Lung (tissue), 12 donors: ENCODE data around the gene LSM14A. TPM values are rescaled to one million over a fixed set of nuclear protein-coding genes. Genes with fewer than 3 reads are reported as not detected.
A peak's percentile ranks its signal among the peaks of the same experiment; 100 is the strongest.

Experiments
- ATAC-seq: fragments of 200-7000 bp; cut with Tn5 transposase; one replicate; pipeline ENCODE4 v1.9.1; 2020; ENCODE audit warnings: moderate number of reproducible peaks; ENCODE audit not compliant: insufficient read depth, low FRiP score
- DNase-seq, 3 donors: peaks; one replicate each; pipeline ENCODE4 v3.0.0-alpha.2; 2013 to 2017
- H3K27ac ChIP-seq, 2 donors: one replicate each; pipeline ENCODE4 v1.5.1; 2013; ENCODE audit warnings: mild to moderate bottlenecking in 2 of 2, moderate library complexity in 2 of 2, control low read depth in 1 of 2, inconsistent platforms in 1 of 2, low read depth in 1 of 2, low read length in 1 of 2
- H3K27me3 ChIP-seq, 3 donors: one replicate each; pipeline ENCODE4 v1.5.1; 2013; ENCODE audit warnings: low read length in 2 of 3; ENCODE audit not compliant: control insufficient read depth in 3 of 3, insufficient read depth in 3 of 3
- H3K36me3 ChIP-seq, 4 donors: one replicate each; pipeline ENCODE4 v1.5.1; 2013; ENCODE audit warnings: low read length in 4 of 4, mild to moderate bottlenecking in 1 of 4, moderate library complexity in 1 of 4; ENCODE audit not compliant: control insufficient read depth in 4 of 4, insufficient read depth in 4 of 4
- H3K4me1 ChIP-seq, 5 donors: one replicate each; pipeline ENCODE4 v1.5.1; 2013; ENCODE audit warnings: low read length in 5 of 5, mild to moderate bottlenecking in 2 of 5, moderate library complexity in 1 of 5; ENCODE audit not compliant: control insufficient read depth in 5 of 5, insufficient read depth in 5 of 5
- H3K4me3 ChIP-seq: one replicate; pipeline ENCODE4 v1.5.1; 2013; ENCODE audit warnings: mild to moderate bottlenecking, control low read depth, moderate library complexity
- H3K9ac ChIP-seq, 2 donors: one replicate each; pipeline ENCODE4 v1.5.1; 2013; ENCODE audit warnings: low read length in 2 of 2, control low read depth in 1 of 2; ENCODE audit not compliant: insufficient read depth in 1 of 2
- H3K9me3 ChIP-seq, 4 donors: one replicate each; pipeline ENCODE4 v1.5.1; 2013; ENCODE audit warnings: low read length in 3 of 4, mild to moderate bottlenecking in 1 of 4, moderate library complexity in 1 of 4; ENCODE audit not compliant: control insufficient read depth in 4 of 4, insufficient read depth in 3 of 4
- WGBS, 2 donors: extraction: QIAGEN DNeasy Blood & Tissue Kit; methylation state at CpG; one replicate each; pipeline ENCODE4 v1.1.7; 2013; 5-methylcytosine and 5-hydroxymethylcytosine counted together
- polyA plus RNA-seq, 2 donors: library from polyadenylated mRNA; stranded (reverse); fragments of 200-250 nt; gene quantifications; one replicate each; pipeline ENCODE4 v1.2.1, GENCODE V29; 2013
- total RNA-seq, 2 donors: library from RNA; depleted of rRNA in 1 of 2; stranded (reverse); fragments of >200 nt in 1 of 2; gene quantifications; one replicate each; pipeline ENCODE4 v1.2.1, GENCODE V29; 2014 to 2021
- TF ChIP-seq, protein P1 (sequence below): IDR thresholded peaks from 2 replicates; pipeline ENCODE4 v1.5.1; 2012; ENCODE audit warnings: mild to moderate bottlenecking; ENCODE audit errors: control extremely low read depth, extremely low read depth
- donor health status: control.
- donor health status: control.
- donor health status: Bipolar disorder and iron deficiency.
- donor health status: healthy.
- donor health status: DM: yes; HTN: yes; CAD: no.

LSM14A gene
- total and polyA plus RNA-seq, 4 donors: 52.9 to 153 (median 83.5) TPM

DNA sequence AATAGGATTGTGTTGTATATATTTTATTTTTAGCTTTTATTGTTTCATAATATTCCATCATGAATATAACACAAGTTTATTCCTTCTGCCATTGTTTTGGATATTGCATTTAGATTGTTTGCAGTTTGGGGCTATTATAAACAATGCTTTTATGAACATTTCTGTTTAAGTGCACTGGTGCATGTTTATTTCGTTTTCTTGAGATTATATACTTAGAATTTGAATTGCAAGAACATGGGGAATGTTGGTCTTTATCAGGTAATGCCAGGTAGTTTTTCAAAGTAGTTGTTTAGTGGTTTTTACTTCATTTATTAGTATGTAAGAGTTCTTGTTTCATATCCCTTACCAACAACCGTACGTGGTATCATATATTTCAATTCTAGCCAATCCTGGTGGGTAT, 4.3 kb downstream of the LSM14A start:
- Histone ChIP-seq H3K27me3 (no peaks in the 10 kb centered on the region), H3K4me3 (no peak overlapping the region), H3K36me3 (peaks cover 0 to 16% (median 7%) of the 10 kb centered on the region in 4 donors), H3K4me1 (peaks cover 9 to 32% (median 18%) of the 10 kb centered on the region in 5 donors), H3K27ac (no peak overlapping the region), H3K9ac (peak overlapping the region in 1 of 2 donors; percentile 28), H3K9me3 (no peaks in the 10 kb centered on the region)
- ATAC-seq (no peak), DNase-seq (no peak)
- 48 to 62% methylated on average over 3 of the region's 3 CpGs for whole genome bisulfite sequencing, 2 donors
- TF ChIP-seq, protein P1, sequence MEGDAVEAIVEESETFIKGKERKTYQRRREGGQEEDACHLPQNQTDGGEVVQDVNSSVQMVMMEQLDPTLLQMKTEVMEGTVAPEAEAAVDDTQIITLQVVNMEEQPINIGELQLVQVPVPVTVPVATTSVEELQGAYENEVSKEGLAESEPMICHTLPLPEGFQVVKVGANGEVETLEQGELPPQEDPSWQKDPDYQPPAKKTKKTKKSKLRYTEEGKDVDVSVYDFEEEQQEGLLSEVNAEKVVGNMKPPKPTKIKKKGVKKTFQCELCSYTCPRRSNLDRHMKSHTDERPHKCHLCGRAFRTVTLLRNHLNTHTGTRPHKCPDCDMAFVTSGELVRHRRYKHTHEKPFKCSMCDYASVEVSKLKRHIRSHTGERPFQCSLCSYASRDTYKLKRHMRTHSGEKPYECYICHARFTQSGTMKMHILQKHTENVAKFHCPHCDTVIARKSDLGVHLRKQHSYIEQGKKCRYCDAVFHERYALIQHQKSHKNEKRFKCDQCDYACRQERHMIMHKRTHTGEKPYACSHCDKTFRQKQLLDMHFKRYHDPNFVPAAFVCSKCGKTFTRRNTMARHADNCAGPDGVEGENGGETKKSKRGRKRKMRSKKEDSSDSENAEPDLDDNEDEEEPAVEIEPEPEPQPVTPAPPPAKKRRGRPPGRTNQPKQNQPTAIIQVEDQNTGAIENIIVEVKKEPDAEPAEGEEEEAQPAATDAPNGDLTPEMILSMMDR: no peak

DNA sequence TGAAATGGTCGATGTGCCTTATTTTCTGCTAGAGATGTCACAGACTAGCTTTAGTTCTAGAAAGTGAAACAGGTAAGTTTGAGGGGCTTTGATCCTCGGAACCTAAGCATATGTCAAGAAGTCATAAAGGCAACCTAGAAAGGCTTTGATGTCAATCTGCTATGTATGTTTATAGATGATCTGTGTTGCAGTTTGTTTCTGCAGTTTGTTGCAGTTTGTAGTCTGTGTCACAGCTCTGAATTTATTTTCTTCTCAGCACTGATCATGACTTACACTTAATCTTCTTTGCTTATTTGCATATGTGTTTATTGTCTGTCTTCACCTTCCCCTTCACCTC, 5.9 kb downstream of the LSM14A start:
- no peak overlapping the region for H3K4me3 ChIP-seq
- no peak for DNase-seq
- 64 to 79% methylated on average over 2 of the region's 2 CpGs for WGBS, 2 donors
- H3K9me3 ChIP-seq: no peaks in the 10 kb centered on the region
- H3K9ac ChIP-seq: peak overlapping the region in 1 of 2 donors; percentile 17
- peaks cover 9 to 36% (median 15%) of the 10 kb centered on the region in 5 donors for H3K4me1 ChIP-seq
- H3K27me3 ChIP-seq: no peaks in the 10 kb centered on the region
- peaks cover 0 to 20% (median 6%) of the 10 kb centered on the region in 4 donors for H3K36me3 ChIP-seq
- H3K27ac ChIP-seq: no peak overlapping the region
- TF ChIP-seq, protein P1: no peak
- ATAC-seq: no peak

DNA sequence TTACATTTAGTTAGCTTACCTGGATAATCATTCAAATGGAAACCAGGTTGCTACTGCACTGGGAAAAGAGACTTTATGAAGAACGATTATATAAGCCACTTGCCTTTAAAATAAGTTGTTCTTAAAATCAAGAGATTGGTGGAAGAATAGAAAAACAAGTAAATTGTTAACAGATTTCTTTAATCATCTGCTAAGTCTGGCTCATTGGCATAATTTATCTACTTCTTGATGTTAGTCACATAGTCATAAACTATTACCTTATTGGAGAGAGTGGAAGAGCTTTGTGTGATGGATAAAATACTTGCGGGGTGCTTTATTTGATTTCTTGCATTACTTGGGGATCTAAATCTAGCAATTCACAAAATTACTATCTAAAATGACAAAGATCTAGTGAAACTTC, 6.8 kb downstream of the LSM14A start:
- Histone ChIP-seq H3K27ac (no peak overlapping the region), H3K4me1 (peaks cover 8 to 36% (median 11%) of the 10 kb centered on the region in 5 donors), H3K27me3 (no peaks in the 10 kb centered on the region), H3K9me3 (no peaks in the 10 kb centered on the region), H3K36me3 (peaks cover 0 to 20% (median 5%) of the 10 kb centered on the region in 4 donors), H3K9ac (no peak overlapping the region), H3K4me3 (no peak overlapping the region)
- WGBS, 2 donors: 44 to 57% methylated on average over 2 of the region's 2 CpGs
- TF ChIP-seq, protein P1: no peak
- no peak for ATAC-seq
- DNase-seq: no peak

DNA sequence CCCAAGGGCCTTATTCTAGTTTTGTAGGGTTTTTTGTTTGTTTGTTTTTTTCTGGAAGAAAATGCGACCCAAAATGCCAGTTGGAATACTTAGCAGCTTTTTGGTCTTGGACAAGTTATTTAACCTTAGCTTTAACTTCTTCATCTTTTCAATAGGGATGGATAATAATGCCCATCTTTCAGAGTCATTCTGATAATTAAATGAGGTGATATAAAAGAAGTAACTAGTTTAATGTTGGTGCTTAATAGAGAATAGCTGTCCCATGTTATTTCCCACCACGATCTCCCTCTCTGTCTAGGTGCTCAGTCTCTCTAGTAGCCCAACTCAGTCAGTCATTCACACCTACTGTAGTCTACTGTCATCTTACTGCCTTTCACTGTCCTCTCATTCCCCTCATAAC, 8.0 kb downstream of the LSM14A start:
- Histone ChIP-seq H3K27ac (no peak overlapping the region), H3K9me3 (no peaks in the 10 kb centered on the region), H3K27me3 (no peaks in the 10 kb centered on the region), H3K36me3 (peaks cover 0 to 15% (median 3%) of the 10 kb centered on the region in 4 donors), H3K4me1 (peaks cover 5 to 39% (median 14%) of the 10 kb centered on the region in 5 donors), H3K4me3 (no peak overlapping the region), H3K9ac (no peak overlapping the region)
- DNase-seq (no peak), ATAC-seq (no peak)
- TF ChIP-seq, protein P1: no peak
- WGBS, 2 donors: 91 to 98% methylated on average over 2 of the region's 2 CpGs
